ENCODE data around the gene SNCB. TPM values are rescaled to one million over a fixed set of nuclear protein-coding genes. Genes with fewer than 3 reads are reported as not detected.

Gene SNCB
- total RNA-seq, 1 experiment from 2014 or later, result 6.8 TPM

DNA sequence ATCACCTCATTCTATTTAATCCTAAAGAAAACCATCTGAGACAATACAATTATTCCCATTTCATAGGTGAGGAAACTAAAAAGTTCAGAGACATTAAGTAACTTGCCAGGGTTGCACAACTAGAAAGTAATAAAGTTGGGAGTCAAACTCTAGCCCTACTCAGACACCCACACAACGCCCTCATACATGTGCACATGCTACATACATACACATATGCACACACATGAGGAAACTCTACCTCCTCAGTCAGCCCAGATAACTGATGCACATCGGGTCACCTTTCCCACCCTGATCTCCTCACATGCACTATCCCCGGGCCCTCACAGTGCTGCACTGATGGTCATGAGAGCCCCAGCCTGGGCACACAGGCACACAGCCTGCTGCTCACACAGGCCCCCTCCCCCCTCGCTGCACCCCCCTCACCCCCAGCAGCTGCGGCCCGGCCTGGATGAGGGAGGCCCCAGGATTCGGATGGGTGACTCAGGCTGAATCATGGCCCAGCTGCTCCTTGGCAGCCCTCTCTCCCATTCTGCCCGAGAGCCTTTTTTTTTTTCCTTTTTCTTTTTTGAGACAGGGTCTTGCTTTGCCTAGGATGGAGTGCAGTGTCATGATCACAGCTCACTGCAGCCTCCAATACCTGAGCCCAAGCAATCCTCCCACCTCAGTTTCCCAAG is 15.4 kb downstream of the SNCB start:
- H3K4me3 Mint-ChIP-seq, result no peak overlapping the region
- CTCF ChIA-PET, result no interaction called here
- H3K9me3 Mint-ChIP-seq, result no peaks in the 10 kb centered on the region
- H3K27me3 Mint-ChIP-seq (ENCODE audit: low read depth), result peaks cover 63% of the 10 kb centered on the region
- TF ChIP-seq PRRX2 (CRISPR knock-in tag; IDR thresholded peaks at IDR 0.05) (no peak), MYBL2 (CRISPR knock-in tag; IDR thresholded peaks at IDR 0.05) (no peak), AR (CRISPR knock-in tag; IDR thresholded peaks at IDR 0.05) (no peak), MXD4 (CRISPR knock-in tag; IDR thresholded peaks at IDR 0.05; ENCODE audit: borderline replicate concordance) (no peak), ZNF416 (CRISPR knock-in tag; IDR thresholded peaks at IDR 0.05) (no peak), HMGA2 (CRISPR knock-in tag; IDR thresholded peaks at IDR 0.05) (no peak), NFE2L1 (CRISPR knock-in tag; IDR thresholded peaks at IDR 0.05) (no peak)
- TF ChIP-seq, protein P1, sequence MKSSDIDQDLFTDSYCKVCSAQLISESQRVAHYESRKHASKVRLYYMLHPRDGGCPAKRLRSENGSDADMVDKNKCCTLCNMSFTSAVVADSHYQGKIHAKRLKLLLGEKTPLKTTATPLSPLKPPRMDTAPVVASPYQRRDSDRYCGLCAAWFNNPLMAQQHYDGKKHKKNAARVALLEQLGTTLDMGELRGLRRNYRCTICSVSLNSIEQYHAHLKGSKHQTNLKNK (CRISPR knock-in tag; IDR thresholded peaks at IDR 0.05), result no peak
- no peak overlapping the region for H3K27ac Mint-ChIP-seq
- ATAC-seq, result no peak
- no peak for DNase-seq (ENCODE audit: low spot score)
- peaks cover 13% of the 10 kb centered on the region for H3K4me1 Mint-ChIP-seq
- POLR2A ChIA-PET, result no interaction called here
- no peaks in the 10 kb centered on the region for H3K36me3 Mint-ChIP-seq

- Mint-ChIP-seq H3K36me3 (no peaks in the 10 kb centered on the region), H3K4me1 (peaks cover 20% of the 10 kb centered on the region), H3K27ac (no peak overlapping the region), H3K4me3 (no peak overlapping the region), H3K27me3 (ENCODE audit: low read depth) (peaks cover 58% of the 10 kb centered on the region), H3K9me3 (no peaks in the 10 kb centered on the region)
- ChIA-PET CTCF (interaction anchor here (1.0 to 2.0 kb wide), 2 partner anchors 34 to 41 kb away, joined by 4 to 5 read pairs; no protein-coding TSS in a partner anchor), POLR2A (interaction anchor here (0.9 kb wide), 1 partner anchor 70 kb away, joined by 3 read pairs; no protein-coding TSS in a partner anchor)
- TF ChIP-seq MXD4 (CRISPR knock-in tag; IDR thresholded peaks at IDR 0.05; ENCODE audit: borderline replicate concordance) (no peak), MYBL2 (CRISPR knock-in tag; IDR thresholded peaks at IDR 0.05) (no peak), USF1 (CRISPR knock-in tag; IDR thresholded peaks at IDR 0.05) (no peak), TEAD4 (CRISPR knock-in tag; IDR thresholded peaks at IDR 0.05) (no peak), ZNF512 (CRISPR knock-in tag; IDR thresholded peaks at IDR 0.05; ENCODE audit: borderline replicate concordance) (no peak), JUN (CRISPR knock-in tag; IDR thresholded peaks at IDR 0.05) (no peak), ETV6 (CRISPR knock-in tag; IDR thresholded peaks at IDR 0.05) (no peak)
- TF ChIP-seq, protein P2, sequence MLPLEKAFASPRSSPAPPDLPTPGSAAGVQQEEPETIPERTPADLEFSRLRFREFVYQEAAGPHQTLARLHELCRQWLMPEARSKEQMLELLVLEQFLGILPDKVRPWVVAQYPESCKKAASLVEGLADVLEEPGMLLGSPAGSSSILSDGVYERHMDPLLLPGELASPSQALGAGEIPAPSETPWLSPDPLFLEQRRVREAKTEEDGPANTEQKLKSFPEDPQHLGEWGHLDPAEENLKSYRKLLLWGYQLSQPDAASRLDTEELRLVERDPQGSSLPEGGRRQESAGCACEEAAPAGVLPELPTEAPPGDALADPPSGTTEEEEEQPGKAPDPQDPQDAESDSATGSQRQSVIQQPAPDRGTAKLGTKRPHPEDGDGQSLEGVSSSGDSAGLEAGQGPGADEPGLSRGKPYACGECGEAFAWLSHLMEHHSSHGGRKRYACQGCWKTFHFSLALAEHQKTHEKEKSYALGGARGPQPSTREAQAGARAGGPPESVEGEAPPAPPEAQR (CRISPR knock-in tag; IDR thresholded peaks at IDR 0.05), result no peak
- ATAC-seq, result no peak
- DNase-seq (ENCODE audit: low spot score), result no peak
These were observed 17.5 kb downstream of the SNCB start for GRCh38 chr5:176612855-176613254.

DNA sequence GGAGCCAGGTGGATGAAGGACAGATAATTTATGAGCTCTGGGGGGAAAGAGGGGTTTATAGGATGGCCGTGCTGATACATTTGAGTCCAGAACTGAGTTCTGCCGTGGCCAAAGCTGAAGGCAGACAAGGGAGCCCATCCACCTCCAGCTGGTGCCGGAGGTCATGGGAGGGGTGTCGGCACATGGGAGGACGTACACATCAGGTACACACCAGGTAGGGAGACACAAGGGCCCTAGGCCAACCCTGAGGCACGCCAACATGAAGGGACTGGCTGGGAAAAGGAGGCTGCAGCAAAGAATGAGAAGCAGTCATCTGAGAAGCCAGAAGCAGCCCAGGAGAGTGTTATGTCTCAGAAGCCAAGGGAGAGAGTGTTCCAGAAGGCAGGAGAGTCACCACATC is 18.3 kb downstream of the SNCB start:
- Mint-ChIP-seq H3K36me3 (no peaks in the 10 kb centered on the region), H3K27me3 (ENCODE audit: low read depth) (peaks cover 49% of the 10 kb centered on the region), H3K4me1 (peaks cover 20% of the 10 kb centered on the region), H3K9me3 (no peaks in the 10 kb centered on the region), H3K27ac (no peak overlapping the region), H3K4me3 (no peak overlapping the region)
- no peak for DNase-seq (ENCODE audit: low spot score)
- CTCF ChIA-PET, result interaction anchor here (0.7 kb wide), 1 partner anchor 10 kb away, joined by 3 read pairs; no protein-coding TSS in a partner anchor
- no peak for ATAC-seq
- POLR2A ChIA-PET, result interaction anchor here (0.9 kb wide), 1 partner anchor 69 kb away, joined by 3 read pairs; no protein-coding TSS in a partner anchor
- TF ChIP-seq ZNF416 (CRISPR knock-in tag; IDR thresholded peaks at IDR 0.05) (no peak), JUN (CRISPR knock-in tag; IDR thresholded peaks at IDR 0.05) (no peak), MLX (CRISPR knock-in tag; IDR thresholded peaks at IDR 0.05) (no peak), JAZF1 (CRISPR knock-in tag; IDR thresholded peaks at IDR 0.05) (no peak), ZNF512 (CRISPR knock-in tag; IDR thresholded peaks at IDR 0.05; ENCODE audit: borderline replicate concordance) (no peak), TCF7 (CRISPR knock-in tag; IDR thresholded peaks at IDR 0.05; ENCODE audit: low read depth) (no peak), ZNF423 (CRISPR knock-in tag; IDR thresholded peaks at IDR 0.05) (no peak), TEAD1 (CRISPR knock-in tag; IDR thresholded peaks at IDR 0.05) (no peak)
- TF ChIP-seq, protein P3, sequence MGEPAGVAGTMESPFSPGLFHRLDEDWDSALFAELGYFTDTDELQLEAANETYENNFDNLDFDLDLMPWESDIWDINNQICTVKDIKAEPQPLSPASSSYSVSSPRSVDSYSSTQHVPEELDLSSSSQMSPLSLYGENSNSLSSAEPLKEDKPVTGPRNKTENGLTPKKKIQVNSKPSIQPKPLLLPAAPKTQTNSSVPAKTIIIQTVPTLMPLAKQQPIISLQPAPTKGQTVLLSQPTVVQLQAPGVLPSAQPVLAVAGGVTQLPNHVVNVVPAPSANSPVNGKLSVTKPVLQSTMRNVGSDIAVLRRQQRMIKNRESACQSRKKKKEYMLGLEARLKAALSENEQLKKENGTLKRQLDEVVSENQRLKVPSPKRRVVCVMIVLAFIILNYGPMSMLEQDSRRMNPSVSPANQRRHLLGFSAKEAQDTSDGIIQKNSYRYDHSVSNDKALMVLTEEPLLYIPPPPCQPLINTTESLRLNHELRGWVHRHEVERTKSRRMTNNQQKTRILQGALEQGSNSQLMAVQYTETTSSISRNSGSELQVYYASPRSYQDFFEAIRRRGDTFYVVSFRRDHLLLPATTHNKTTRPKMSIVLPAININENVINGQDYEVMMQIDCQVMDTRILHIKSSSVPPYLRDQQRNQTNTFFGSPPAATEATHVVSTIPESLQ (CRISPR knock-in tag; IDR thresholded peaks at IDR 0.05), result no peak
